Calu3 (cell line): Measurements from ENCODE around the gene CD2. TPM values are rescaled to one million over a fixed set of nuclear protein-coding genes. Genes with fewer than 3 reads are reported as not detected.

ENCODE experiments used
- BruUV-seq: library from RNA; stranded (reverse); fragments of 400-500 nt; replicated peaks from 2 replicates; lab custom pipeline; 2021; lab: Mats Ljungman, UMichigan
- CTCF ChIA-PET: fragments of 300-600 bp; sonication (Branson Sonifier 250); formaldehyde crosslinking; loops from one replicate; lab custom pipeline; 2022; ENCODE audit warnings: antibody characterized with exemption; lab: Charles Lee
- DNase-seq: peaks from one replicate; pipeline ENCODE4 v3.0.0; 2022
- H3K27ac Mint-ChIP-seq: one replicate; pipeline ENCODE4 v1.8.0; 2022; ENCODE audit warnings: mixed read lengths; ENCODE audit not compliant: unreplicated experiment
- H3K27me3 Mint-ChIP-seq: one replicate; pipeline ENCODE4 v1.8.0; 2022; ENCODE audit warnings: mixed read lengths; ENCODE audit not compliant: unreplicated experiment
- H3K36me3 Mint-ChIP-seq: one replicate; pipeline ENCODE4 v1.8.0; 2022; ENCODE audit warnings: mild to moderate bottlenecking, moderate library complexity, mixed read lengths; ENCODE audit not compliant: insufficient read depth, unreplicated experiment
- H3K4me1 Mint-ChIP-seq: one replicate; pipeline ENCODE4 v1.8.0; 2022; ENCODE audit warnings: mild to moderate bottlenecking, low read depth, mixed read lengths; ENCODE audit not compliant: unreplicated experiment
- H3K4me3 Mint-ChIP-seq: one replicate; pipeline ENCODE4 v1.8.0; 2022; ENCODE audit warnings: mild to moderate bottlenecking, low read depth, moderate library complexity, mixed read lengths; ENCODE audit not compliant: unreplicated experiment
- H3K9me3 Mint-ChIP-seq: one replicate; pipeline ENCODE4 v1.8.0; 2022; ENCODE audit warnings: low read depth, mixed read lengths; ENCODE audit not compliant: unreplicated experiment
- intact Hi-C: fragments of 100-400 bp; cut with micrococcal nuclease; formaldehyde crosslinking; loops from one replicate; pipeline ENCODE4 v1.10.0; 2022; ENCODE audit not compliant: unreplicated experiment
- total RNA-seq: library from RNA; stranded (reverse); gene quantifications from 2 replicates; pipeline ENCODE4 v1.2.3, GENCODE V29; 2022
- TF ChIP-seq, protein P1 (sequence below): fragments of 200-600 bp; IDR thresholded peaks from one replicate; pipeline ENCODE4 v1.8.0; 2022; ENCODE audit warnings: antibody characterized with exemption; ENCODE audit not compliant: unreplicated experiment

The CD2 gene
- total RNA-seq, 1 experiment from 2014 or later: not detected

DNA sequence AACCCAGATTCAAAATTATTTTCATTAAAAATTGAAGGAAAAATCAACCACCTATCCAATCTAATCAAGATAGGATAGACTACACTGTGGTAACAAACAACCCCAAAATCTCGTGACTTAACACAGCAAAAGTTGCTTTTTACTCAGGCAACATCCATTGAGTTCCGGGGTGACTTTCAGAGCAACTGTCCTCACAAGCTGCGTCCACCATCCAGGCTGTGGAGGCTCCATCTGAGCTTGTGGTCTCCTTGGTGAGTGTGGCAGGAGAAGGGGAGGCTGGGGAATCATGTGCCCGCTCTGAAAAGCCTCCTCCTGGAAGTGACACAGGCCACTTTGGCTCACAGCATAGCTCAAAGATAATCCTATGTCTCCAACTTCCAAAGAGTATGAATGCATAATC lies 52.4 kb downstream of the CD2 start:
- BruUV-seq: no TSS peak
- Mint-ChIP-seq H3K36me3 (no peaks in the 10 kb centered on the region), H3K27ac (no peak overlapping the region), H3K27me3 (no peaks in the 10 kb centered on the region), H3K9me3 (no peaks in the 10 kb centered on the region), H3K4me3 (no peak overlapping the region), H3K4me1 (no peaks in the 10 kb centered on the region)
- TF ChIP-seq, protein P1, sequence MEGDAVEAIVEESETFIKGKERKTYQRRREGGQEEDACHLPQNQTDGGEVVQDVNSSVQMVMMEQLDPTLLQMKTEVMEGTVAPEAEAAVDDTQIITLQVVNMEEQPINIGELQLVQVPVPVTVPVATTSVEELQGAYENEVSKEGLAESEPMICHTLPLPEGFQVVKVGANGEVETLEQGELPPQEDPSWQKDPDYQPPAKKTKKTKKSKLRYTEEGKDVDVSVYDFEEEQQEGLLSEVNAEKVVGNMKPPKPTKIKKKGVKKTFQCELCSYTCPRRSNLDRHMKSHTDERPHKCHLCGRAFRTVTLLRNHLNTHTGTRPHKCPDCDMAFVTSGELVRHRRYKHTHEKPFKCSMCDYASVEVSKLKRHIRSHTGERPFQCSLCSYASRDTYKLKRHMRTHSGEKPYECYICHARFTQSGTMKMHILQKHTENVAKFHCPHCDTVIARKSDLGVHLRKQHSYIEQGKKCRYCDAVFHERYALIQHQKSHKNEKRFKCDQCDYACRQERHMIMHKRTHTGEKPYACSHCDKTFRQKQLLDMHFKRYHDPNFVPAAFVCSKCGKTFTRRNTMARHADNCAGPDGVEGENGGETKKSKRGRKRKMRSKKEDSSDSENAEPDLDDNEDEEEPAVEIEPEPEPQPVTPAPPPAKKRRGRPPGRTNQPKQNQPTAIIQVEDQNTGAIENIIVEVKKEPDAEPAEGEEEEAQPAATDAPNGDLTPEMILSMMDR: no peak
- CTCF ChIA-PET: no interaction called here
- intact Hi-C loops: no loop called here
- DNase-seq: no peak

DNA sequence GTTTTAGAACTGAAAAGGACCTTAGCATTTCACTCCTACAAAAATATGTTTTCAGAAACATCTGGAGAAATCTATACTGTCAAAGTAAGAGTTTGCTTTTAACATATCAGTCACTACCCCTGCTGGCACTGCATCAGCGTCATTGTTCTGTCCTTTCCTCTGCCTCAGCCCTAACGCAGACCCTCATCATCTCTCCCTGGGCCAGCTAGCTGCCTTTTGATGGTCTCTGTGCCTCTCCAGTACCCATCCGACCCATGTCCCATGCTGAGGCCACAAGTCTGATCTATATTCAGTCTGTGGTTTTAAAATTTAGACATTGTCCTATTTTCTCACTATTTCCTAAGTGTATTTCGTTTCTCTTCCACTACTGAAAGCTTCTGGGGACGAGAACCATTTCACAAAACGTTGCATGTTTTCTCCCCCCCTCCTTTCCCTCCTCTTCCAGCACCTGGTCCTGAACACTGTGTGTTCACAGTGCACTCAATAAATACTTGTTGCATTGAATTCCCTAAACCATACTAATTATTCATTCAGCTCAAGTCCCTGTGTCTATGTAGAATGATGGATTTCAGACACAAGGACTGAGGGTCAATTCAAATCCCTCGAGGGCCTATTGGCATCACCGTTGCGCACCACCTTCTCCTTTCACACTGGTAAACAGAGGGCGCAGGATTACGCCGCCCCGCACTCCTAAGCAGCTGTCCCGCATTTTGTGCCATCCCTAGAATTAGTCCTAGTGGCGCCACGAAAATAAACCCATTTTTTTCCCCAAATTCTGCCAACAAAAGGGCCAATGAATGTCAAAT lies 53.4 kb downstream of the CD2 start:
- Mint-ChIP-seq H3K27me3 (no peaks in the 10 kb centered on the region), H3K4me1 (no peaks in the 10 kb centered on the region), H3K4me3 (no peak overlapping the region), H3K9me3 (peaks cover 2% of the 10 kb centered on the region), H3K36me3 (no peaks in the 10 kb centered on the region), H3K27ac (no peak overlapping the region)
- DNase-seq: no peak
- intact Hi-C loops: no loop called here
- CTCF ChIA-PET: no interaction called here
- TF ChIP-seq, protein P1: no peak
- no TSS peak for BruUV-seq

DNA sequence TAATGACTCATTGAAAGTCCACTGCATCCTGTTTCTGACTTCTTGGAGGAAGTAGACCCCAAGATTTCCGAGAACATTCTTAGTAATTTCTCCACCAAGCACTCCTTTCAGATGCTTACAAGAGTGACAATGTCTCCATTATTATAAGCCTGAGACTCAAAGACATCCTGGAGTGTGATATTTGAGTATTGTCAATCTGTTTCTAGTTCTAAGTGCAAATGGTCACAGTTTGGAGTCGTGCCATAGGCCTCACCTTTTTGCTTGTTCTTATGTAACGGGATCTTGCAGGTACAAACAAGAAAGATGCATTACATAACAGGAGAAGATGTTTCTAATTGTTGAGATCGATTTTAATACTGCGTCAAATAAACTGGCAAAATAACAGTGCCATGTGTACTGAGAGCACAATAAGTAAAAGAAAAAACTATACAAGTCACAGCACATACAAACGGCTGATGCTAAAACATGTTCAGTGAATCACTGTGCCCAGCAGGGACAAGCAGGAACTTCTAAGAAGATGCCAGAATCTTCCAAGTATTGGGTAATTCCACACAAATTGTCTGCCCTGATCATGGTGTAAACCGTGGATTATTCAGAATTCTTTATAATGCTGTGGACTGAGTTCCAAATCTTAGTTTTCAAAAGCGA lies 54.1 kb downstream of the CD2 start:
- Mint-ChIP-seq H3K4me3 (no peak overlapping the region), H3K27ac (no peak overlapping the region), H3K36me3 (no peaks in the 10 kb centered on the region), H3K4me1 (no peaks in the 10 kb centered on the region), H3K27me3 (no peaks in the 10 kb centered on the region), H3K9me3 (peaks cover 4% of the 10 kb centered on the region)
- TF ChIP-seq, protein P1: no peak
- intact Hi-C loops: no loop called here
- CTCF ChIA-PET: no interaction called here
- no peak for DNase-seq
- BruUV-seq: no TSS peak

DNA sequence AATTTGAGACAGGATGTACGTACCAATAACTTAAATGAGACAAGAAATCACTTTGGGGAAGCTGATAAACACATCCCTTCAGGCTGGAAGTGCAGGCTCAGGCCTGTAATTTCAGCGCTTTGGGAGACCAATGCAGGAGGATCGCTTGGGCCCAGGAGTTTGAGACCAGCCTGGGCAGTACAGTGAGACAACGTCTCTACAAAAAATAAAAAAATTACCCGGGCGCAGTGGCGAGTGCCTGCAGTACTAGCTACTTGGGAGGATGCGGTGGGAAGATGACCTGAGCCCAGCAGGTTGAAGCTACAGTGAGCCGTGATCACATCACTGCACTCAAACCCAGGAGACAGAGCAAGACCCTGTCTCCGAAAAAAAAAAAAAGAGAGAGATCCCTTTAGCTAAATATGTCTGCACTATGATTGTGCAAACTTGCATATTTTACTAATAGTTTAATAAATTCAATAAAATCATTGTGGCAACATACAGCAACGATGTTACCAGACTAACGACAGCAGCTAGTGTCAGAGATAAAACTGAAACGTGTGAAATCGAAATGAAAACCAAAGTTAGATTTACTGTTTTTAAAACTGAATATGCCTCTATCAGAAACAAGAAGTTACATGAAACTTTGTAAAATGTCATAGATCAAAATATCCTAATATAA lies 54.7 kb downstream of the CD2 start:
- no TSS peak for BruUV-seq
- H3K36me3 Mint-ChIP-seq: no peaks in the 10 kb centered on the region
- H3K4me1 Mint-ChIP-seq: no peaks in the 10 kb centered on the region
- H3K27me3 Mint-ChIP-seq: no peaks in the 10 kb centered on the region
- TF ChIP-seq, protein P1: no peak
- H3K4me3 Mint-ChIP-seq: no peak overlapping the region
- no peak overlapping the region for H3K27ac Mint-ChIP-seq
- CTCF ChIA-PET: no interaction called here
- peaks cover 6% of the 10 kb centered on the region for H3K9me3 Mint-ChIP-seq
- intact Hi-C loops: no loop called here
- DNase-seq: no peak
